Dermis blood vessel endothelial cell (primary cell): Measurements from ENCODE around the gene MOV10L1. TPM values are rescaled to one million over a fixed set of nuclear protein-coding genes. Genes with fewer than 3 reads are reported as not detected.

ENCODE experiments used
- DNase-seq: peaks from one replicate; pipeline ENCODE4 v3.0.0; 2010
- total RNA-seq: library from RNA; depleted of rRNA; stranded (reverse); fragments of >200 nt; gene quantifications from 2 replicates; pipeline ENCODE4 v1.2.3, GENCODE V29; 2014

MOV10L1 gene
- total RNA-seq, 1 donor from 2014 or later = 35.1 TPM

DNA sequence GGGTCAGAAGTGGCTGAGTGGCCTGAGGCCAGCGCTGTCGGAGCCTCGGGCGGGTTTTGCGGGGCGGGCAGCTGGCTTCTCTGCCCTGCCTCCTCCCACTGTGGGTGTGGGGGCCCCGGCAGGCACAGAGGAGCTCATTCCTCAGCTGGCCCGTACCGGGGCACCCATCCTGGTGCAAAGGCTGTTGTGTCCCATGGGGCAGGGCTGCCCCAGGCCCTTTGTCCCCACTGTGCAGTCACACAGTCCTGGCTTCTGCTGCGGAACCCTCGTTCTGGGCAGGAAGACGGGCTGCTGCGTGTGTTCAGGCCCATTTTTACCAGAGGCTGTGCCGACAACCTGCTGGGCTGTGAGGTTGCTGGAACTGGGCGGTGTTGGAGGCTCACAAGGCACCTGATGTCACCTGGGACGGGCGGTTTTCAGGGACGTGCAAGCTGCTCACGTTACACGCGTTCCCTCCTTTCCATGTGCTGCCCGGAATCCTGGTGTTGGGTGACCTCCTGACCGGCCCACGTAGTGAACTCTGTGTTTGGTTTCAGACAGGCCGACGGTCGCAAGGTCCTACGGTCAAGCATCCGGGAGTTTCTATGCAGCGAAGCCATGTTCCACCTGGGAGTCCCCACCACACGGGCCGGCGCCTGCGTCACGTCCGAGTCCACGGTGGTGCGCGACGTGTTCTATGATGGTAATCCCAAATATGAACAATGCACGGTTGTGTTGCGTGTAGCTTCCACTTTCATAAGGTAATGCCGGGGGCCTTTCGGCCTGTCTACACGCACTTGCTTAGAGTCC lies 116.2 kb downstream of the MOV10L1 start:
- no peak for DNase-seq

DNA sequence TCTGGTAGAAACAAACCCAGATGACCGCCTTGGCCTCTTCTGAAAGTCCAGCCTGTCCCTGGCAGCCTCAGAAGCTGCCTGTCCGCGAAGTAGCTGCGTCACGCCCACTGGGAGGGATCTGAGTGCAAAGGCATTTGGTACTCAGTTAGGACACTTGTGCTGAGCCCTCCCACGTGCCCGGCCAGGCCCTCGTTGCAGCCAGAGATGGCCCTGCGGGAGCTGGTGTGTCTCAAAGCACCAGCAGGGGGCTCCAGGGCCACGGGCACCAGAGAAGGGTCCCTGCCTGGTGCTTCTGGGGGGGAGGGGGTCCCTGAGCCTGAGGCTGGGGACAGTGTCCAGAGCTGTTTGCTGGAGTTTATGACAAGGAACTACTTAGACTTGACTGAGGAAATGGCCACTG lies 116.8 kb downstream of the MOV10L1 start:
- DNase-seq = peak; percentile 41

DNA sequence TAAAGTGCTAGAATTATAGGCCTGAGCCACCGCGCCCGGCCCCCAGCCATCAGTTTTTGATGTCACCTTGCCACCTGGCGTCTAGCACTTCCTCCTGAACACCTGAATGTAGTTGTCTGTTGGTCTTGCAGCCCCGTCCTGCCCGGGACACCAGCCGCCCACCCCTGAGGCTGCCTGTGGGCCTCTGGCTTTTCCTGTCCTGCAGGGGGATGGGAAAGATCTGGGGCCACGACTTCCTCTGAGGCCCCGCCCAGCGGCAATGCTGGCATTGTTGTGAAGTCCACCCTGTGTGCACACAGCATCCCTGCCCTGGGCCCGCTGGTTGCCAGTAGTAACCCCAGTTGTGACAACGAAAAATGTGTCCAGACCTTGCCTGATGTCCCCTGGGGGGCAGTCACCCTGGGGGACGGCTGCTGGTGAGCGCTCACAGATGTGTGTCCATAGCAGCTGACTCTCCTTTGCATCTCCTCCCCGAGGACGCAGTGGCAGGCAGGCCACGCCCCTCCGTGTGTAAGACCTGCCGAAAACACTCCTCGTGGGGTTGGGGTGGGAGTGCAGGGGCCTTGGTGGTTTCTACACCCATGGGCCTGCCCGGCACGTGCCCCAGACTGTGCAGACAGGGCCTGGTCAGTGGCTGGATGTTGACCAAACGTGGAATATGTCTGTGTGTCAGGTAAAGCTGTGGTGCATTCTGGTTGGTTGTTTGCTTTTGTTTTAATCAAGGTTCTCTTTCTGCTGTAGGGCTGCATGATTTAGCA lies 117.8 kb downstream of the MOV10L1 start:
- peak; percentile 63 for DNase-seq

DNA sequence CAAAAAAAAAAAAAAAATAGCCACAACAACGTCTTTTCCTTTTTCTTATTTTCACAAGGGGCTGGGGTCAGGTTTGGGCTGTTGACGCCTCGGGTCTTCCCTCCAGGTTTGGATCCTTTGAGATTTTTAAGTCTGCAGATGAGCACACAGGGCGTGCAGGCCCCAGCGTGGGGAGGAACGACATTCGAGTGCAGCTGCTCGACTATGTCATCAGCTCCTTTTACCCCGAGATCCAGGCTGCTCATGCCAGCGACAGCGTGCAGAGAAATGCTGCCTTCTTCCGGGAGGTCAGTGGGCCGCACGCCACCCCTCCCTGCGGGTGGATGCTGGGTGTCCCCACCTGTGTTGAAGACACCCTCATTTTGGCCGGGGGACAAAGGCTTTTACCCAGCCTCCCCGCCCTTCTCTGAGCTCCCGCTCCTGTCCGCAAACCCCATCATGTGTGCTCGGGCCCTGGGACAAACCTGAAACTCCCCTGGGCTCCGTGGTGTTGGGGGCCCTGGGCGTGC lies 118.7 kb downstream of the MOV10L1 start:
- no peak for DNase-seq

DNA sequence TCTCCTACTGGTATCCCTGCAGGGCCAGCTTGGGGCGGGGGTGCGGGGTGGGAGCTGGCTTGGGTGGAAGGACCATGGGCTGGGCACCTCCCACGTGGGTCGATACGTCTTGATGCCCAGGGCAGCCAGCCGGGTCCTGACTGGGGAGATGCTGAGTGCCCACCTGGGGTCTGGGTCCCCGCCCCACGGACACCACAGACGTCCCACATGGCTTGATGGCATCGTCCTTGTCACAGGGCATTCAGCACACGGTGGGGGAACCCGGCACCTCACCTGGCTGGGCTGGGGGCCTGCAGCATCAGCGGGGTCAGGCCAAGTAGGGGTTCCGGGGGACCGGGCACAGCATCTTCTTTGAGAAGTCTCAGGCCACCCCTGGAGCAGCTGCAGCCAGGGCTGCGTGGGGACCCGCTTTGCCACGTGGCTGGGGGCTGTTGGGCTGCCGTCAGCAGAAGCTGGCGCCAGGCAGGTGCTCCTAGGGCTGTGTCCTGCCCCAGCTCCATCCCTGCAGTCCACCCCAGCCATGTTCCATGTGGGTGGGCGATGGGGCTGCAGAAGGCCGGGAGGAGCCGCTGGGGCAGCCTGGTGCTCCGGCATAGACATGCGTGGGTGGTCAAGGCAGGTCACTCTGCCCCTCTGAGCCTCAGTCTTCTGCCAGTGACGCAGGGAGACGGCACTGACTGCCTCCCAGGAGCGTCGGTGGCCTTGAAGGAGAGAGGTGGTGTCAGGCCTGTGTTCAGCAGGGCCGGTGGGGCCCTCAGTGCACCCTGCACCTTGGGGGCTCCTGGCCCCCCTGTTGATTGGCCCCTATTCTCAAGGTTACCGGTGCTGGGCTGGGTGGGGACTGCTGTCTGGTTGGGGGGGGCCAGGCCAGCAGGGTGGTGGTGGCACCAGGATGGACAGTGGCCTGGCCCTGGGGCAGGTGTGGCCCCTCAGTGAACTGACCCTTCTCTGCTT lies 119.4 kb downstream of the MOV10L1 start:
- DNase-seq = no peak

DNA sequence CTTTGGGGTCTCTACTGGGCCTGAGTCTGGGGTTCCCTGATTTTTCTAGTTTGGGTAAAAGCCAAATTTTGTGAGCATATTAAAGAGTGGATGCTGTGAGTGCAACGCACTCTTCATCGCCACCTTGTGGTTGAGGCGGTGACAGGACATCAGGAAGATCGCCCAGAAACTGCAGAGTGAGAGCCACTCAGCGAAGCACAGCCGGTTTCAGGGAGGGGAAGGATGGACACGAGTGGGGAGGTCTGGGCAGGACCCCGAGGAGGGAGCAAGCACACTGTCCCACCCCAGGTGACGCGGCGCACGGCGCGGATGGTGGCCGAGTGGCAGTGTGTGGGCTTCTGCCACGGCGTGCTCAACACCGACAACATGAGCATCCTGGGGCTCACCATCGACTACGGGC lies 120.1 kb downstream of the MOV10L1 start:
- DNase-seq = peak; percentile 79

DNA sequence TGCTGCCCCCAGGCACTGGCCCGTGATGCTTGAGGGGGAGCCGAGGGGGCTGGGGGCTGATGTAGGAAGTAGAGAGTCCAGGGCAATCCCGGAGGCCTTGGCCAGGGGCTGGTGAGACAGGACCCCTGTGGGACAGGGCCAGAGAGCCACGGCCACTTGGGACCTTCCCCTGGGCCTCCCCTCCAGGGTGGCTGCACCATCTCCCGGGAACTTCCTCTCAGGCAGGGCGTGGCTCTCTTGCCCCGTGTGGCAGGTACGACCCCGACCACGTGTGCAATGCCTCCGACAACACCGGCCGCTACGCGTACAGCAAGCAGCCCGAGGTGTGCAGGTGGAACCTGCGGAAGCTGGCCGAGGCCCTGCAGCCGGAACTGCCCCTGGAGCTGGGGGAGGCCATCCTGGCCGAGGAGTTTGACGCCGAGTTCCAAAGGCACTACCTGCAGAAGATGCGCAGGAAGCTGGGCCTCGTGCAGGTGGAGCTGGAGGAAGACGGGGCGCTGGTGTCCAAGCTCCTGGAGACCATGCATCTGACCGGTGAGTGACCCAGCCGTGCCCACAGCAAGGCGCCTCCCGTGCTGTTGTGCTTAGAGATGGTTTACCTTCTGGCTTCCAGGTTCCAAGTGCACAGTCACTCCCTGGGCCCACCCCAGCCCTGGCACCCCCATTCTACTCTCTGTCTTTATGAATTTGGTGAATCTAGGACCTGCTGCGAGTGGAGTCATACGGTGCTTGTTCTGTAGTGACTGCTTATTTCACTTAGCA lies 120.8 kb downstream of the MOV10L1 start:
- DNase-seq = no peak

DNA sequence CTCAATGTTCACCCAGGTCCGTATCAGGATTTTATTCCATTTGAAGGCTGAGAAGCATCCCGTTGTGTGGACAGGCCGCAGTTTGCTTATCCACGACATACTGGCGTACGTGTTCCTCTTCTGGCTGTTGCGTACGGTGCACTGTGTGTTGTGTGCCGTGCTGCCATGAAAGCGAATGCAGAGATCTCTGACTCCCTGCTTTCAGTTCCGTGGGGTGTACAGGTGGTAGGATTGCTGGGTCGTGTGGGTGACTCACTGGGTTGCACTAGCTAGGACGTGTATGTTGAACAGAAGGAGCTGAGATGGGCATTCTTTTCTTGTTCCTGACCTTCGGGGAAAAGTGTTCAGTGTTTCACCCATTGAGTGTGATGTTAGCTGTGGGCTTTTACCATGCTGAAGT lies 121.3 kb downstream of the MOV10L1 start:
- DNase-seq = no peak

Other genes with a start within 250 kb of the MOV10L1 start
- gene ZBED4, start 236.2 kb upstream of the MOV10L1 start, total RNA-seq = 16.7 and 21.9 TPM in 2 replicates
- 14.6 and 24.7 TPM in 2 replicates for gene ALG12, start 171.6 kb upstream of the MOV10L1 start, total RNA-seq
- gene CRELD2, start 171.4 kb upstream of the MOV10L1 start, total RNA-seq = 77.4 and 123 TPM in 2 replicates
- gene PIM3, start 129.2 kb upstream of the MOV10L1 start, total RNA-seq = 463 and 464 TPM in 2 replicates
- gene IL17REL, start 77.2 kb upstream of the MOV10L1 start, total RNA-seq = 0.05 and 0.17 TPM in 2 replicates
- not detected in 2 replicates for gene TTLL8, start 31.7 kb upstream of the MOV10L1 start, total RNA-seq
- gene MLC1, start 4.6 kb upstream of the MOV10L1 start, total RNA-seq = not detected in 2 replicates
- gene PANX2, start 80.7 kb downstream of the MOV10L1 start, total RNA-seq = 0.34 and 0.60 TPM in 2 replicates
- gene TRABD, start 95.9 kb downstream of the MOV10L1 start, total RNA-seq = 25.2 and 39.4 TPM in 2 replicates
- 32.8 and 47.0 TPM in 2 replicates for gene SELENOO, start 111.0 kb downstream of the MOV10L1 start, total RNA-seq
- 28.5 and 38.1 TPM in 2 replicates for gene TUBGCP6, start 155.0 kb downstream of the MOV10L1 start, total RNA-seq
- 35.2 and 39.5 TPM in 2 replicates for gene HDAC10, start 161.3 kb downstream of the MOV10L1 start, total RNA-seq
- gene MAPK12, start 171.7 kb downstream of the MOV10L1 start, total RNA-seq = 73.4 and 118 TPM in 2 replicates
- gene MAPK11, start 180.4 kb downstream of the MOV10L1 start, total RNA-seq = 21.4 and 41.7 TPM in 2 replicates
- gene PLXNB2, start 217.6 kb downstream of the MOV10L1 start, total RNA-seq = 96.1 and 135 TPM in 2 replicates
- 1.3 and 3.6 TPM in 2 replicates for gene DENND6B, start 237.0 kb downstream of the MOV10L1 start, total RNA-seq